Parathyroid adenoma (tissue), 2 donors: ENCODE measurements around the gene XDH.

Source experiments
- H2AFZ ChIP-seq: fragments of 300-600 bp; sonication (generic); one replicate; pipeline ENCODE4 v1.7.0; 2017; ENCODE audit warnings: antibody characterized with exemption, mild to moderate bottlenecking
- H3K27ac ChIP-seq: fragments of 300-600 bp; sonication (generic); one replicate; pipeline ENCODE4 v1.7.0; 2017
- H3K27me3 ChIP-seq: fragments of 300-600 bp; sonication (generic); one replicate; pipeline ENCODE4 v1.7.0; 2017; ENCODE audit warnings: low read length; ENCODE audit not compliant: control insufficient read depth, insufficient read depth
- H3K36me3 ChIP-seq: fragments of 300-600 bp; sonication (generic); one replicate; pipeline ENCODE4 v1.7.0; 2017; ENCODE audit warnings: low read length; ENCODE audit not compliant: control insufficient read depth, insufficient read depth
- H3K4me1 ChIP-seq: fragments of 300-600 bp; sonication (generic); one replicate; pipeline ENCODE4 v1.7.0; 2017; ENCODE audit warnings: control low read depth
- H3K4me2 ChIP-seq: fragments of 300-600 bp; sonication (generic); one replicate; pipeline ENCODE4 v1.7.0; 2017; ENCODE audit warnings: low read length
- H3K4me3 ChIP-seq: fragments of 300-600 bp; sonication (generic); one replicate; pipeline ENCODE4 v1.7.0; 2017; ENCODE audit warnings: low read depth, low read length
- H3K79me2 ChIP-seq: fragments of 300-600 bp; sonication (generic); one replicate; pipeline ENCODE4 v1.7.0; 2017; ENCODE audit warnings: control low read depth
- H3K9ac ChIP-seq: fragments of 300-600 bp; sonication (generic); one replicate; pipeline ENCODE4 v1.7.0; 2017; ENCODE audit warnings: mild to moderate bottlenecking
- H3K9me3 ChIP-seq: fragments of 300-600 bp; sonication (generic); one replicate; pipeline ENCODE4 v1.7.0; 2017; ENCODE audit warnings: low read length; ENCODE audit not compliant: control insufficient read depth
- CTCF ChIP-seq: fragments of 300-600 bp; sonication (generic); IDR thresholded peaks from one replicate; pipeline ENCODE4 v1.7.0; 2017; ENCODE audit warnings: antibody characterized with exemption, mild to moderate bottlenecking
- donor health status: primary hyperparathyroidism.

Gene XDH

GRCh38 chr2:31406593-31407385 lies 7.8 kb downstream of the XDH start:
- H3K9me3 ChIP-seq = no peaks in the 10 kb centered on the region
- H3K36me3 ChIP-seq = no peaks in the 10 kb centered on the region
- no peak overlapping the region for H2AFZ ChIP-seq
- no peaks in the 10 kb centered on the region for H3K4me1 ChIP-seq
- no peak for TF ChIP-seq CTCF
- H3K4me3 ChIP-seq = no peak overlapping the region
- no peak overlapping the region for H3K27ac ChIP-seq
- H3K4me2 ChIP-seq = no peak overlapping the region
- H3K79me2 ChIP-seq = no peaks in the 10 kb centered on the region
- no peaks in the 10 kb centered on the region for H3K27me3 ChIP-seq
- no peak overlapping the region for H3K9ac ChIP-seq

GRCh38 chr2:31404827-31405226 lies 9.7 kb downstream of the XDH start:
- H3K27me3 ChIP-seq = no peaks in the 10 kb centered on the region
- no peaks in the 10 kb centered on the region for H3K4me1 ChIP-seq
- no peak for TF ChIP-seq CTCF
- H2AFZ ChIP-seq = no peak overlapping the region
- H3K27ac ChIP-seq = no peak overlapping the region
- H3K9me3 ChIP-seq = no peaks in the 10 kb centered on the region
- H3K4me3 ChIP-seq = no peak overlapping the region
- no peaks in the 10 kb centered on the region for H3K36me3 ChIP-seq
- no peaks in the 10 kb centered on the region for H3K79me2 ChIP-seq
- no peak overlapping the region for H3K4me2 ChIP-seq
- H3K9ac ChIP-seq = no peak overlapping the region

- no peak overlapping the region for H2AFZ ChIP-seq
- TF ChIP-seq CTCF = no peak
- no peaks in the 10 kb centered on the region for H3K36me3 ChIP-seq
- no peak overlapping the region for H3K4me3 ChIP-seq
- no peaks in the 10 kb centered on the region for H3K79me2 ChIP-seq
- H3K9me3 ChIP-seq = no peaks in the 10 kb centered on the region
- H3K27ac ChIP-seq = no peak overlapping the region
- no peaks in the 10 kb centered on the region for H3K4me1 ChIP-seq
- no peak overlapping the region for H3K9ac ChIP-seq
- no peak overlapping the region for H3K4me2 ChIP-seq
- H3K27me3 ChIP-seq = no peaks in the 10 kb centered on the region
Measured at GRCh38 chr2:31404302-31404701, 10.2 kb downstream of the XDH start.

GRCh38 chr2:31402388-31402787 lies 12.2 kb downstream of the XDH start:
- Histone ChIP-seq H3K4me2 (no peak overlapping the region), H3K4me1 (no peaks in the 10 kb centered on the region), H3K79me2 (no peaks in the 10 kb centered on the region), H3K27me3 (no peaks in the 10 kb centered on the region), H3K9me3 (no peaks in the 10 kb centered on the region), H3K27ac (no peak overlapping the region), H2AFZ (no peak overlapping the region), H3K36me3 (no peaks in the 10 kb centered on the region), H3K9ac (no peak overlapping the region), H3K4me3 (no peak overlapping the region)
- no peak for TF ChIP-seq CTCF

- H3K9ac ChIP-seq = no peak overlapping the region
- H3K36me3 ChIP-seq = no peaks in the 10 kb centered on the region
- no peak overlapping the region for H3K4me3 ChIP-seq
Measured at GRCh38 chr2:31401580-31401979, 13.0 kb downstream of the XDH start.

More at GRCh38 chr2:31401580-31401979, 13.0 kb downstream of the XDH start:
- TF ChIP-seq CTCF = no peak
- Histone ChIP-seq H3K9me3 (no peaks in the 10 kb centered on the region), H3K4me2 (no peak overlapping the region), H3K27ac (no peak overlapping the region), H3K79me2 (no peaks in the 10 kb centered on the region), H3K27me3 (no peaks in the 10 kb centered on the region), H3K4me1 (no peaks in the 10 kb centered on the region), H2AFZ (no peak overlapping the region)
